ENCODE results near the gene EIF4G3. TPM values are rescaled to one million over a fixed set of nuclear protein-coding genes. Genes with fewer than 3 reads are reported as not detected.
"Not testable (repeated sequence)": the region's sequence is repeated elsewhere in the genome, so short reads cannot be mapped to it uniquely, and the experiment has no call there.

The EIF4G3 gene
- total RNA-seq, 1 donor from 2014 or later: 97.4 TPM

GRCh38 chr1:21201650-21202049, 25.0 kb upstream of the EIF4G3 start:
- Mint-ChIP-seq H3K4me1 (ENCODE audit: low read depth) (no peaks in the 10 kb centered on the region), H3K9me3 (ENCODE audit: low read depth) (no peaks in the 10 kb centered on the region)
- no peak for TF ChIP-seq CTCF (IDR thresholded peaks at IDR 0.05; ENCODE audit: unreplicated experiment)

DNA sequence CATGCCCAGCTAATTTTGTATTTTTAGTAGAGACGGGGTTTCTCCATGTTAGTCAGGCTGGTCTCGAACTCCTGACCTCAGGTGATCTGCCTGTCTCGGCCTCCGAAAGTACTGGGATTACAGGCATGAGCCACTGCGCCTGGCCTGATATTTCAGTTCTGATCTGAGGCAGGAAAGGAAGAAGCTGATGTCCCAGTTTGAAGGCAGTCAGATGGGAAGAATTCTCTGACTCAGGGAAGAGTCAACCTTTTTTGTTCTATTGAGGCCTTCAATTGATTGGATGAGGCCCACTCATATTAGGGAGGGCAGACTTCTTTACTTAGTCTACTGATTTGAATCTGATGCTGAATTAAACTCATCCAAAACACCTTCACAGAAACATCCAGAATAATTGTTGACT, 24.5 kb upstream of the EIF4G3 start:
- not testable (repeated sequence) for H3K27ac Mint-ChIP-seq; H3K27me3 Mint-ChIP-seq; H3K36me3 Mint-ChIP-seq (ENCODE audit: insufficient read depth); H3K4me1 Mint-ChIP-seq (ENCODE audit: low read depth); H3K9me3 Mint-ChIP-seq (ENCODE audit: low read depth); DNase-seq (ENCODE audit: low spot score, unreplicated experiment); H3K4me3 Mint-ChIP-seq (ENCODE audit: low read depth)

More at GRCh38 chr1:21201650-21202049, 25.0 kb upstream of the EIF4G3 start:
- Mint-ChIP-seq H3K27ac (no peak overlapping the region), H3K36me3 (ENCODE audit: insufficient read depth) (no peaks in the 10 kb centered on the region), H3K4me3 (ENCODE audit: low read depth) (no peak overlapping the region), H3K27me3 (peaks cover 6% of the 10 kb centered on the region)
- DNase-seq (ENCODE audit: low spot score, unreplicated experiment): no peak

DNA sequence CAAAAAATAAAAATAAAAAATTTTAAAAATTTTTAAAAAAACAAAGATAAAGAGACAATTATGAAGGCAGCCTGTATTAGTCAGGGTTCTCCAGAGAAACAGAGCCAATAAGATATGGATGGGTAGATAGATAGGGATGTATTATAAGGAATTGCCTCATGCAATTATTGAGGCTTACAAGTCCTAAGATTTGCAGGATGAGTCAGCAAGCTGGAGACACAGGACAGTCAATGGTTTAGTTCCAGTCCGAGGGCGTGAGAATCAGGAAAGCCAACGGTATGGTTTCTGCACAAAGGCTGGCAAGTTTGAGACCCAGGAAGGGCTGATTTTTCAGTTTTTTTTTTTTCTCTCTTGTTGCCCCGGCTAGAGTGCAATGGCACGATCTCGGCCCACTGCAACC, 24.1 kb upstream of the EIF4G3 start:
- Mint-ChIP-seq H3K27ac (no peak overlapping the region), H3K27me3 (peaks cover 6% of the 10 kb centered on the region), H3K4me1 (ENCODE audit: low read depth) (no peaks in the 10 kb centered on the region), H3K9me3 (ENCODE audit: low read depth) (no peaks in the 10 kb centered on the region), H3K36me3 (ENCODE audit: insufficient read depth) (no peaks in the 10 kb centered on the region), H3K4me3 (ENCODE audit: low read depth) (no peak overlapping the region)
- TF ChIP-seq CTCF (IDR thresholded peaks at IDR 0.05; ENCODE audit: unreplicated experiment): no peak
- DNase-seq (ENCODE audit: low spot score, unreplicated experiment): no peak

DNA sequence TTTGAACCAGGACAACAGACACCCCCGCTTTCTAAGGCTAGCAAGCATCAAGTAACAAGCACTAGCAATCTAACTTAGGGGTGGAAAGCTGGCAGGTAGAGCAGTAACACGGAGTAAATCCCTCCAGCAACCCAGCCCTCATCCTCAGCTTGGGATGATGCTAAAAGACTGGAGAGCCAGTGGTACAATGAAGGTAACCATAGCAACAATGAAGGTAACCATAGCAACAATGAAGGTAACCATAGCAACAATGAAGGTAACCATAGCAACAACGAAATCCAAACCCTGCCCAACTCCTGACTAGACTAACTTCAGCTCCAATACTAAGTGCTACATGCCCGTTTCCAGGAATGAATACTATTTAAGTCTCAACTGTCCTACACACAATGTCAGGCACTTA, 22.2 kb upstream of the EIF4G3 start:
- Mint-ChIP-seq H3K4me1 (ENCODE audit: low read depth) (no peaks in the 10 kb centered on the region), H3K27me3 (peaks cover 6% of the 10 kb centered on the region), H3K4me3 (ENCODE audit: low read depth) (no peak overlapping the region), H3K9me3 (ENCODE audit: low read depth) (no peaks in the 10 kb centered on the region), H3K27ac (no peak overlapping the region), H3K36me3 (ENCODE audit: insufficient read depth) (no peaks in the 10 kb centered on the region)
- no peak for TF ChIP-seq CTCF (IDR thresholded peaks at IDR 0.05; ENCODE audit: unreplicated experiment)
- DNase-seq (ENCODE audit: low spot score, unreplicated experiment): no peak

DNA sequence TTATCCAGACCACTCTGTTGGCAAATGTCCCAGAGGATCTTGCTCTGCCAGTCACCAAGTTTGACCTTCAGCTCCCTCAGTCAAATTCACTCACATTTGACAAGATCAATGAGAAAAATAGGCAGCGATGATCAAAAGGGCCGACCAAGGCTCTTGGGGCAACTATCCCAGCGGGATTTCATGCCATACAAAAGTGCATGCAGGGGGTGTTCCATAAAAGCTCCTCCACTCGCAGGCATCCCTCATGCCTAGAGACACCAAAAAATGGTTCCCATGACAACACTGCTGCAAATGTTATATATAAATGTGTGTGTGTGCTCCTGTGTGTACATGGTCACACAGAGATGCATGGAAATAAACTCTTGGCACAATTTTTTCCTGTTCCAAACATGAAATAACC, 16.2 kb upstream of the EIF4G3 start:
- peaks cover 3% of the 10 kb centered on the region for H3K4me1 Mint-ChIP-seq (ENCODE audit: low read depth)
- no peak for DNase-seq (ENCODE audit: low spot score, unreplicated experiment)
- H3K27me3 Mint-ChIP-seq: peaks cover 20% of the 10 kb centered on the region

More for the DNA sequence above, 16.2 kb upstream of the EIF4G3 start:
- no peak overlapping the region for H3K4me3 Mint-ChIP-seq (ENCODE audit: low read depth)
- TF ChIP-seq CTCF (IDR thresholded peaks at IDR 0.05; ENCODE audit: unreplicated experiment): no peak
- H3K9me3 Mint-ChIP-seq (ENCODE audit: low read depth): no peaks in the 10 kb centered on the region
- no peak overlapping the region for H3K27ac Mint-ChIP-seq
- H3K36me3 Mint-ChIP-seq (ENCODE audit: insufficient read depth): no peaks in the 10 kb centered on the region

Measured in progenitor cell of endocrine pancreas (in vitro differentiated cells).